Mesothelial cell of epicardium (in vitro differentiated cells): ENCODE results near the gene GSG1L2. TPM values are rescaled to one million over a fixed set of nuclear protein-coding genes. Genes with fewer than 3 reads are reported as not detected.
"Not testable (repeated sequence)": the region's sequence is repeated elsewhere in the genome, so short reads cannot be mapped to it uniquely, and the experiment has no call there.

Experiments
- DNase-seq, 2 experiments: peaks; one replicate each; pipeline ENCODE4 v3.0.0; 2021; ENCODE audit warnings: low spot score in 2 of 2; ENCODE audit not compliant: unreplicated experiment in 2 of 2
- H3K27ac Mint-ChIP-seq: 2 replicates; pipeline ENCODE4 v1.8.0; 2021; ENCODE audit warnings: mixed read lengths
- H3K27me3 Mint-ChIP-seq: 2 replicates; pipeline ENCODE4 v1.8.0; 2021; ENCODE audit warnings: low read depth, mixed read lengths
- H3K36me3 Mint-ChIP-seq: 2 replicates; pipeline ENCODE4 v1.8.0; 2021; ENCODE audit warnings: mixed read lengths
- H3K4me1 Mint-ChIP-seq: 2 replicates; pipeline ENCODE4 v1.8.0; 2021; ENCODE audit warnings: mixed read lengths
- H3K4me3 Mint-ChIP-seq: 2 replicates; pipeline ENCODE4 v1.8.0; 2021; ENCODE audit warnings: mild to moderate bottlenecking, moderate library complexity, mixed read lengths
- H3K9me3 Mint-ChIP-seq: 2 replicates; pipeline ENCODE4 v1.8.0; 2021; ENCODE audit warnings: mixed read lengths
- total RNA-seq: library from RNA; stranded (reverse); gene quantifications from 3 replicates; pipeline ENCODE4 v1.2.1, GENCODE V29; 2021
- TF ChIP-seq, protein P1 (sequence below): fragments of 200-600 bp; sonication (generic); IDR thresholded peaks from one replicate; pipeline ENCODE4 v1.5.0; 2021; ENCODE audit warnings: antibody characterized with exemption; ENCODE audit not compliant: unreplicated experiment

The GSG1L2 gene
- total RNA-seq, 1 donor from 2014 or later: not detected

DNA sequence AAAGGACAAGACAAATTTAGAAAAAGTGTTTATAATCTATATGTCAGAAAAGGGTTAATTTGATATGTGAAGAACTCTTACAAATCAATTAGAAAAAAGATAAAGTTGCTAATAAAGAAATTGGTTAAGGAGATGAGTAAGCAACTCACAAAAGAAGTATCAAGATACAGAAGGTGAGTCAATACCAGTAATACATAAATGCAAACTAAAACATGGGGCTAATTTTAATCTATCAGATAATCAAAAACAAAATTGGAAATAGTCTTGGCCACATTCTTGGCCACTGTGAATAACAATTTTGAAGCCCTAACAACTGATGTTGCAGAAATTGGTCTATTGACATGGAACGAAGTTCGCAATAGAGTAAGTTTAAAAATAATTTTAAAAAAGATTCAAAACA lies 37.3 kb downstream of the GSG1L2 start:
- H3K4me1 Mint-ChIP-seq: no peaks in the 10 kb centered on the region
- no peak overlapping the region for H3K27ac Mint-ChIP-seq
- H3K9me3 Mint-ChIP-seq: no peaks in the 10 kb centered on the region
- H3K36me3 Mint-ChIP-seq: no peaks in the 10 kb centered on the region
- peaks cover 26% of the 10 kb centered on the region for H3K27me3 Mint-ChIP-seq
- TF ChIP-seq, protein P1, sequence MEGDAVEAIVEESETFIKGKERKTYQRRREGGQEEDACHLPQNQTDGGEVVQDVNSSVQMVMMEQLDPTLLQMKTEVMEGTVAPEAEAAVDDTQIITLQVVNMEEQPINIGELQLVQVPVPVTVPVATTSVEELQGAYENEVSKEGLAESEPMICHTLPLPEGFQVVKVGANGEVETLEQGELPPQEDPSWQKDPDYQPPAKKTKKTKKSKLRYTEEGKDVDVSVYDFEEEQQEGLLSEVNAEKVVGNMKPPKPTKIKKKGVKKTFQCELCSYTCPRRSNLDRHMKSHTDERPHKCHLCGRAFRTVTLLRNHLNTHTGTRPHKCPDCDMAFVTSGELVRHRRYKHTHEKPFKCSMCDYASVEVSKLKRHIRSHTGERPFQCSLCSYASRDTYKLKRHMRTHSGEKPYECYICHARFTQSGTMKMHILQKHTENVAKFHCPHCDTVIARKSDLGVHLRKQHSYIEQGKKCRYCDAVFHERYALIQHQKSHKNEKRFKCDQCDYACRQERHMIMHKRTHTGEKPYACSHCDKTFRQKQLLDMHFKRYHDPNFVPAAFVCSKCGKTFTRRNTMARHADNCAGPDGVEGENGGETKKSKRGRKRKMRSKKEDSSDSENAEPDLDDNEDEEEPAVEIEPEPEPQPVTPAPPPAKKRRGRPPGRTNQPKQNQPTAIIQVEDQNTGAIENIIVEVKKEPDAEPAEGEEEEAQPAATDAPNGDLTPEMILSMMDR: no peak
- DNase-seq: no peak
- H3K4me3 Mint-ChIP-seq: no peak overlapping the region

DNA sequence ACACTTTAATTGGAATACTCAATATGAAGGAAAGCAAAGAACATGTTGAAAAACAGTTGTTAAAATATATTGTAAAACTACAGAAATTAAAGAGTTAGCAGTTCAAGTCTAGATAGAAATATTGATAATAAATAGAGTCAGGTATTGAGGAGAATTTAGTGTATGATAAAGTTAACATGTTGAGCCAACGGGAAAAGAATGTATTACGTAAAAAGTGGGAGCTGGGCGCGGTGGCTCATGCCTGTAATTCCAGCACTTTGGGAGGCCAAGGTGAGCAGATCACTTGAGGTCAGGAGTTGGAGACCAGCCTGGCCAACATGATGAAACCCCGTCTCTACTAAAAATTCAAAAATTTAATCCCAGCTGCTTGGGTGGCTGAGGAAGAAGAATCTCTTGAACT lies 38.4 kb downstream of the GSG1L2 start:
- not testable (repeated sequence) for DNase-seq, H3K27ac Mint-ChIP-seq, H3K4me1 Mint-ChIP-seq, H3K9me3 Mint-ChIP-seq, H3K36me3 Mint-ChIP-seq, H3K4me3 Mint-ChIP-seq
- H3K27me3 Mint-ChIP-seq: peaks cover 34% of the 10 kb centered on the region

DNA sequence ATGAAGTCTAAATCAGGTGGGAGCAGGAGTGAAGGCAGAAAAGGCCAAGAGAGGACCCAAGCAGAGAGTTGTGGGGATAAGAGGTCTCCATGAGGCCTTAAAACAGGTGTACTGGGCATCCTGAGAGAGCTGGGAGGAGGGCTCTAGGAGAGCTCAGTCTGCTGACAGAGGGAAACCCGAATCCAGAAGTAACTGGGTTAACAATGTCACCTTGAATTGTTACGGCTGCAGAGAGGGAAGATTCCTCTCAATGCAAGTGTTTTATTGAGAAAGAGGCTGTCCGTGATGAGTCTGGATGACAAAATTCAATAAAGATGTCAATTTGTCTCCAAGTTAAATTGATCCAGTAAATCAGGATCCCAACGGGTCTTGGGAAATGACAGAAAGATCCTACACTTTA lies 38.8 kb downstream of the GSG1L2 start:
- Mint-ChIP-seq H3K27ac (no peak overlapping the region), H3K4me1 (no peaks in the 10 kb centered on the region), H3K36me3 (no peaks in the 10 kb centered on the region), H3K27me3 (peaks cover 36% of the 10 kb centered on the region), H3K9me3 (no peaks in the 10 kb centered on the region), H3K4me3 (no peak overlapping the region)
- TF ChIP-seq, protein P1: no peak
- no peak for DNase-seq

DNA sequence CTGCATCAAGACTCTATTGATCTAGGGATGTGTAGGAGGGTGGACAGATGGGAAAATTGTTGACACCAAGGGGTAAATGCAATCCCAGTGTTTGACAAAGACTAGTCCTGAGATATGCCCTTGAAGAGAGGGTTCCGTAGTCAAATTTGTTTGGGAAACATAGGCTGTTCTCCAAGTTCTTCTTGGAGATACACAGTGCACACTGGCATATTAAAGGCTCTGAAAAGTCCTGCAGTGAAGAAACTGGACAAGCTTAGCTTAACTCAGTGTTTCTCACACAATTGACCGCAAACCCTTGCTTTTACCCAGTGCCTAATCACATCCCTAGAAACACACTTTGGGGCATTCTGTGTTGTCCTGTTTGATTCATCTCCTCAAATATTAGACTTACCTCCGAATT lies 41.3 kb downstream of the GSG1L2 start:
- TF ChIP-seq, protein P1: no peak
- Mint-ChIP-seq H3K27me3 (peaks cover 49% of the 10 kb centered on the region), H3K4me1 (no peaks in the 10 kb centered on the region), H3K9me3 (no peaks in the 10 kb centered on the region), H3K36me3 (no peaks in the 10 kb centered on the region), H3K27ac (no peak overlapping the region), H3K4me3 (no peak overlapping the region)
- DNase-seq: no peak

DNA sequence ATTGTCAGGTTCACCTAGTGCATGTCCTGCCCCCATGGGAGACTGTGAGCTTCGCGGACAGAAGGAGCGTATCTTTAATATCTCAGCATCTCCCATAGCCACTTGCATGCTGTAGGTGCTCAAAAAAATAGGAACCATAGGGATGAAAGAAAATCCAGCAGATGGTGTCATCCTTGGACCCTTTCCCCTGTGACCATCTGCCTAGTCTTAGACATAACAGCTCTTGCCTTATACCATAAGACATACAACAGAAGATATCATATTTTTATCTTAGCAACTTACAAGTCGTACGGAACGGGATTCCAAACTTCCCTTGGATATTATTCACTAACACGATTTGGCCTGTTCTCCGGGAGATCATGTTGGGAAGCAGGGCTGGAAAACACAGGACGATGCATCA lies 45.0 kb downstream of the GSG1L2 start:
- peaks cover 39% of the 10 kb centered on the region for H3K27me3 Mint-ChIP-seq
- no peak overlapping the region for H3K4me3 Mint-ChIP-seq
- no peak overlapping the region for H3K27ac Mint-ChIP-seq
- H3K4me1 Mint-ChIP-seq: no peaks in the 10 kb centered on the region
- no peak for DNase-seq
- no peaks in the 10 kb centered on the region for H3K9me3 Mint-ChIP-seq
- TF ChIP-seq, protein P1: no peak
- H3K36me3 Mint-ChIP-seq: no peaks in the 10 kb centered on the region

DNA sequence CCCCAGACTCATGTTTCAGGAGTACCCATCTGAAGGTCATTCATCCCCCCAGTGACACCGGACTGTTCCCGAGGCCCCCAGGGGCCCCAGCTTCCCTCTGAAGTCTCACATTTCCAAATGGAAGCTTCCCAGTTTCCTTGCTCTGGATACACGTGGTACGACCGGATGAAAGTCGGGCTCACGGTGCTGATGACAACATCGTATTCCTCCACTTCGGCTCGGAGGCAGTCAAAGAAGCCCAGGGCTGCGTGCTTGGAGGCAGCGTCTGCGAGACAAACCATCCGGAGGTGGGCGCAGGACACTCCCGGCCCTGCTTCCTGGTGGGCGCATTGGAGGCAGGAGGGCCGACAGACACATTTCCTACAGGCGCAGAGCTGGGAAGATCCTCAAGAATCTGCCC lies 49.2 kb downstream of the GSG1L2 start:
- Mint-ChIP-seq H3K4me3 (no peak overlapping the region), H3K27ac (no peak overlapping the region), H3K4me1 (no peaks in the 10 kb centered on the region), H3K27me3 (peaks cover 11% of the 10 kb centered on the region), H3K36me3 (no peaks in the 10 kb centered on the region), H3K9me3 (no peaks in the 10 kb centered on the region)
- no peak for DNase-seq
- TF ChIP-seq, protein P1: no peak
